ENCODE results near the gene SLC35G6. TPM values are rescaled to one million over a fixed set of nuclear protein-coding genes. Genes with fewer than 3 reads are reported as not detected.
"Not testable (repeated sequence)": the region's sequence is repeated elsewhere in the genome, so short reads cannot be mapped to it uniquely, and the experiment has no call there.

The SLC35G6 gene
- polyA plus RNA-seq, 3 donors = not detected

DNA sequence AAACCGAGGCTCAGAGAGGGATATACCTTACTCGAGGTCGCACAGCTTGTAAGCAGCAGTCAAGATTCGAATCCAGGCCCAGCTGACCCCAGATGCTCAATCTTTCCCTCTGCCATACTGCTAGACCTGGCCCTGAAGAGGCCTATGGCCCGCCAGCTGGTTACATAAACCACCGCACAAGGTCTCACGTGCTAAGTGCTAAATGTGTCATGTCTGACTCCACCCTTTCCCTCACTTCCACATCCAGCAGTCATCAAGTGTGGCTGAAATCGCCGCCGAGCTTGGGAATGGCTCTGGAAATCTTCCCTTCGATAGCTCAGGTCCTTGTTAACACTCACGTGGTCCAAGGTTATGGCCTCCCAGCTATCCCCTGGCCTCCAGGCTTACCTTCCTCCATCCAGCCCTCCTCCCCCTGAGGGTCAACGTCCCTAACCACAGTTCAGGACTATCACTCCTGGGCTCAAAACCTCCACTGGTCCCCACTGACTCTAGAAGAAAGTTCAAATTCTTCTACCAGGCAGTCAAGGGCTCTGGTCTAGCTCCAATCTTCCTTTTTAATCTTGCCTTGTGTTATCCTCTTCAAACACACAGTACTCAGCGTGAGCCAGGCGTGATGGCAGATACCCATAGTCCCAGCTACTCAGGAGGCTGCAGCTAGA lies 5.4 kb upstream of the SLC35G6 start:
- 53 to 58% (median 53%) methylated on average over 15 of the region's 15 CpGs for WGBS, 3 donors
- no peak overlapping the region for H3K27ac ChIP-seq (ENCODE audit: low read depth, low read length)

DNA sequence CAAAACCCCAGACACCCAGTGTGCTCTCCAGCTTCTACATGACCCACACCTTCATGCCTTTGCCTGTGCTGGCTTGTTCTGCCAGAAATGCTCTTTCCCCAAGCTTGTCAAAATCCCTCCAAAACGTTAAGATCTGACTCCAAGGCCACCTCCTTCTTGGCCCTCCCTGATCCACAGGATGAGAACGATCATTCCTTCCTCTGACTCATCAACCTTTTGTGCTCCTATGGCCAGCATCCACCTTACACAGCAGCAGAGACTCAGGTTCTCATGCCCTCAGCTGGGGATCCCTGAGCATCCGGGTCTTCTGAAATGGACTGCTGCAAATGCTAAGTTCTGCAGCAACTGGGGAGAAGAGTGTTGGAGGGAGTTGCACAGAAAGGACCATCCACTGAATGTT lies 4.8 kb upstream of the SLC35G6 start:
- H3K27ac ChIP-seq (ENCODE audit: low read depth, low read length) = no peak overlapping the region
- 27 to 39% (median 36%) methylated on average over 3 of the region's 3 CpGs for WGBS, 3 donors

DNA sequence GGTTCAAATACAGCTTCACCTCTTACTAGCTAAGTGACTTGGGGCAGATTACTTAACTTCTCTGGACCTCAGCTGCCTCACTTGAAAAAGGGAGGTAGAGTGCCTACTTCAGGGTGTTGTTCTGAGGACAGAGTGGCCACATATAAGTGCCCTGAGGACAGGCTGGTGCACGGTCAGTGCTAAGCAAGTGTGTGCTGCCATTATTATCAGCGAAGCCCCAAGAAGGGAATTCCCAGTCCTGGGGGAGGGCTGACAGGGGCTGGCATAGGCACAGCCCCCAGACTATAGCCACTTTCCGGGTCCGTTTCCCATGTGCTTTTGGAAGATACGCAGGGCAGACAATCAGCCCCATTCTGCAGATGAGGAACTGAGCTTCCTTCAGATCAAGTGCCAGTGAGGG lies 4.3 kb upstream of the SLC35G6 start:
- WGBS, 3 donors = 83 to 92% (median 87%) methylated on average over 5 of the region's 5 CpGs
- H3K27ac ChIP-seq (ENCODE audit: low read depth, low read length) = no peak overlapping the region

DNA sequence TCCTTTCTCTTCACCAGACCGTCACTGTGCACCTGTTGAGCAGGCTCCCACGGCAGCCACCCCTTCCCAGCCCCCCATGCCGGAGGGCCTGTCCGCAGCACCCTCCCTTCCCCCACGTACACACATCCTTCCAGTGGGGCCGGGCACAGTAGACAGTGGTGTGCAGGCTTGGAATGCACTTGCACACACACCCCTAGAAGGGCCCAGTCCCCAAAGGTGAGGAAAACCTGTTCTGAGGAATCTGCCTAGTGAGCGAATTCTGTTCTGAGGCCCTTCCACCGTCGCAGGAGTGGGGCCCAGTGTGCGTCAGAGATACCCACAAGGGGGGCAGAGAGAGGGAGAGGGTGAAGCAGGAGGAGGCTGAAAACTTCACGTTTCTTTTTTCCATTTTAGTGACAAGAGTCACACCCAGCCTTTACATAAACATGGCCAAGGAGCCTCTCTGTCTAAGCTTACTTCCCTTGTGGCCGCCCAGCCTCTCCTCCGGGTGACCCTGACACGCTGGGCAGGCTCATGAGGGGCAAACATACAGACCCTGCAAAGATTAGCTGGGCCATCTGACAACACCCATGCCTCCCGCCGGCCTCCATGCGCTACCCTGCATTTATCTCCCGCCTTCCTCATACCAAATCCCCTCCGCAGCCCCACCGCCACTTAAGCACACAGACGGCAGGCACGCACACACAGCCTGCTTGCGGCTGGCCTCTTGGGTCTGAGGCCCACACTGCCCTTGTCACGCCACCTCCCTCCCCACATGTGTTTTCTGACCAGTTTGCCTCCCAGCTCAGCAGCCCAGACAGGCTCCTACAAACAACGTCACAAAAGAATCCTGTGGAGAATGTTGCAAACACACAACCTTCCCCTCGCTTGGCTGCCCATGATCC lies 3.6 kb upstream of the SLC35G6 start:
- WGBS, 3 donors = 24 to 28% (median 26%) methylated on average over 25 to 26 of the region's 26 CpGs
- H3K27ac ChIP-seq (ENCODE audit: low read depth, low read length) = no peak overlapping the region

DNA sequence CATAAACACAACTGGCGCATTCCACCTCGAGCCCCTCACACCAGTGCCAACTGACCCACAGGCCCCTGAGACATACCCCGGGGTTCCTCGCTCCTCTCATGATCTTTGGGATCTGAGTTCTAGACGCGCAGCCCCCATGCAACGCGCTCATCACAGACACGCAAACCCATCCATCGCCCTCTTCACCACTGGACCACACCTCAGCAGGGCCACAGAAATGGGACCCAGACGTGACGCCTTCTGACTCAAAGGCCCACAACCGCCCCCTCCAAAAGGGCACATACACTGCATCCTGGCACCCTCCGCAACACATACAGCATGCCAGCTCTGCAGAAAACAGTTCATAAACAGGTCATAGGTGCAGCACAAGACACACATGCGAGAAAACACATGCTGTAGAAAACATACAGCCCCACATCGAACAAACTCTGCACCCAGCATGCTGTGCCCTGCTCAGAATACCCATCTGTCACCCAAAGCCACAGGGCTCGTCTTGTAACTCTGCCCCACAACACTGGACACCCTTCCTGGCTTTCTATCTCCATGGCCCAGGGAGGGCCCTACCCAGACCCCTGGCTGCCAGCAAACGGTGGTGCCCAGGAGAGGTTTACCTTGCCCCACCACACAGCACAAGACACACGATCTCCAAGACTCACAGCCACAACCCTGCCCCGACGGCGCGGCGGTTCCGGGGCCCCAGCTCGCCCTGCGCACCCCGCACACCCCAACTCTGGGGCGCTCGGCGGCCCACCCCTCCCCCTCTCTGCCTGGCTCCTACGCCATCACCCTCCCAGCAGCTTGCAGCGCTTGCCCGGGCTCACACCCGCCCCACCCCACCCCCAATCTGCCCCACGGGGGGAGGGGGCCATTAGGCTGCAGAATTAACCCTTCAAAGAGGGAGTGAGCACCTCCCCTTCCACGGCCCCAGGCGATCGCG lies 2.7 kb upstream of the SLC35G6 start:
- 15 to 23% (median 16%) methylated on average over 36 to 40 of the region's 40 CpGs for WGBS, 3 donors
- peak overlapping the region; percentile 11 for H3K27ac ChIP-seq (ENCODE audit: low read depth, low read length)

DNA sequence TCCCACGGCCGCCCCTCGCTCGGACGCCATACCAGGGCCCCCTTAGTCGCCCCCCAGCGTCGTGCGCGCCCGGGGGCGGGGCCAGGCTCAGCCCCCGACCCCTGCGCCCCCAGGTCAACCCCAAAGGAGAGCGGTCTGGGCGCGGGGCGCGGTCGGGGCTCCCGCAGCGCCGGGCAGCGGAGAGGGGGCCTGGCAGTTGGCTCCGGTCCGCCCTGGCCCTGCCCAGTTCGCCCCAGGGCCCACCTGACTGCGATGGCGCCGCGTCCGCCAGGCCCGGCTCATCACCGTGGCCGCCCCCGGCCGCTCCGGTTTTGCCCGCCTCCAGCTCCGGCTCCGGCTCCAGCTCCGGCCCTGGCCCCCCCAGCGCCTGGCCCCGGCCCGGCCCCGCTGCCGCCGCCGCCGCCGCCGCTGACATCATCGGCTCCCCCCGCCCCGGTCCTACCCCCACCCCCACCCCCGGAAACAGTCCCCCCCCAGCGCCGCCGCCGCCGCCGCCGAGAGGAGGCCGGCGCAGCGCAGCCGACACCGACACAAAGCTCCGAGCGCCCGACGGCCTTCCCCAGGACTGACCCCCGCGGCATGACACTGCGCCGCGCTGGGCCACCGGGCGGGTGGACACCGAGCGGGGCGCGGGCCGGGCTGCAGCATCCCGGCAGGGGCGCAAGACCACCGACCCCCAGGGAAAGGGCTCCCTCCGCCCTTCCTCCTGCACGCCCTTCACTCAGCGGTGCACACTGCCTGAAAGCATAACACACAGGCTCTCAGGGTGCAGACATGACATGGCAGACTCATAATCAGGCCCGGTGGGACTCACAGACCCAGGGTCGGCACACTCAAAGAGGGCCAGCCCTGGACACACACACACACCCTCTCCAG lies 1.8 kb upstream of the SLC35G6 start, which contains the start of gene ZBTB4:
ZBTB4 (minus strand) TSS at position 419 of the 876 bp plus-strand sequence. CDS start 12,830 bp downstream, outside the sequence.
- H3K27ac ChIP-seq (ENCODE audit: low read depth, low read length) = peak within 1 kb of the TSS; percentile 11
- WGBS, 3 donors = 0 to 1% (median 0%) methylated on average over 50 to 92 of the region's 92 CpGs

DNA sequence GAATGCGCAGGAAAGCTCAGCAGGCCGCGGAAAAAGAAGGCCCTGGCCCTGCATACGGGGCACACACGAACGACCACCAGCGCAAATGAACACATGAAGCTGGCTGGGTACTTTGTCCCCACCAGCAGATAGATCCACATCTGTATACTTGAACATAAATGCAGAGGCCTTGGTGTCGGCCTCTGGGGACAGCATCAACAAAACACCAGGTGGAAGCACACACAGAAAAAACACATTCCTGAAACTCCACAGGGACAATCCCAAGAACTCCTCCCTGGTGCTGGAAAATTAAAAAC lies 1.2 kb upstream of the SLC35G6 start:
- WGBS, 3 donors = 4 to 10% (median 9%) methylated on average over 8 of the region's 8 CpGs
- no peak overlapping the region for H3K27ac ChIP-seq (ENCODE audit: low read depth, low read length)

DNA sequence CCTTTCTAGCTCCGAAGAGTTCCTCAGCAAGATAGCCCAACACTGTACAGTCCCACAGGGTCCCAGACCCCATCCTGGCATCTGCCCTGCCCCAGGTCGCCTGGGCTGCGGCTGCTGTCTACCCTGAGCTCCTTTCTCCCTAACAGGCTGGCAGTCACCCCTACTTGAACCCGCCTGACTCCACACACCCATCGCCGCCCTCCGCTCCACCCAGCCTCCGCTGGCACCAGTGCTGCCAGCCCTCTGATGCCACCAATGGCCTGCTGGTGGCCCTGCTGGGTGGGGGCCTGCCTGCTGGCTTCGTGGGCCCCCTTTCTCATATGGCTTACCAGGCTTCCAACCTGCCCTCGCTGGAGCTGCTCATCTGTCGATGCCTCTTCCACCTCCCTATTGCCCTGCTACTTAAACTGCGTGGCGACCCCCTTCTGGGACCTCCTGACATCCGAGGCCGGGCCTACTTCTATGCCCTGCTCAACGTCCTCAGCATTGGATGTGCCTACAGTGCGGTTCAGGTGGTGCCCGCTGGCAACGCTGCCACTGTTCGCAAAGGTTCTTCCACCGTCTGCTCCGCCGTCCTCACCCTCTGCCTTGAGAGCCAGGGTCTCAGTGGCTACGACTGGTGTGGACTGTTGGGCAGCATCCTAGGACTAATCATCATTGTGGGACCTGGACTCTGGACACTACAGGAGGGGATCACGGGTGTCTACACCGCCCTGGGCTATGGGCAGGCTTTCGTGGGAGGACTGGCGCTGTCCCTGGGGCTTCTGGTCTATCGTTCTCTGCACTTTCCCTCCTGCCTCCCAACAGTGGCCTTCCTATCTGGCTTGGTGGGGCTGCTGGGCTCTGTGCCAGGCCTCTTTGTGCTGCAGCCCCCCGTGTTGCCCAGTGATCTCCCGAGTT lies 846 bp downstream of the SLC35G6 start:
- not testable (repeated sequence) for H3K27ac ChIP-seq (ENCODE audit: low read depth, low read length)
- WGBS, 3 donors = 82 to 84% (median 83%) methylated on average over 31 of the region's 31 CpGs

DNA sequence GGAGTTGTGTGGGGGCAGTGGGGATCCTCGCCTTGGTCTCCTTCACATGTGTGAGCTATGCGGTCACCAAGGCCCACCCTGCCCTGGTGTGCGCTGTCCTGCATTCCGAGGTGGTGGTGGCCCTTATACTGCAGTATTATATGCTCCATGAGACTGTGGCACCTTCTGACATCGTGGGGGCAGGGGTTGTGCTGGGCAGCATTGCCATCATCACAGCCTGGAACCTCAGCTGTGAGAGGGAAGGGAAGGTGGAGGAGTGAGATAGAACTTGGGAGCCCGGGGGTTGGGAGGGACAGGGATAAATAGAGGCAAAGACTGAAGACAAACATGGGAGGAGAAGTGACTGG lies 1.5 kb downstream of the SLC35G6 start:
- H3K27ac ChIP-seq (ENCODE audit: low read depth, low read length) = not testable (repeated sequence)
- 71 to 76% (median 75%) methylated on average over 6 of the region's 6 CpGs for WGBS, 3 donors

DNA sequence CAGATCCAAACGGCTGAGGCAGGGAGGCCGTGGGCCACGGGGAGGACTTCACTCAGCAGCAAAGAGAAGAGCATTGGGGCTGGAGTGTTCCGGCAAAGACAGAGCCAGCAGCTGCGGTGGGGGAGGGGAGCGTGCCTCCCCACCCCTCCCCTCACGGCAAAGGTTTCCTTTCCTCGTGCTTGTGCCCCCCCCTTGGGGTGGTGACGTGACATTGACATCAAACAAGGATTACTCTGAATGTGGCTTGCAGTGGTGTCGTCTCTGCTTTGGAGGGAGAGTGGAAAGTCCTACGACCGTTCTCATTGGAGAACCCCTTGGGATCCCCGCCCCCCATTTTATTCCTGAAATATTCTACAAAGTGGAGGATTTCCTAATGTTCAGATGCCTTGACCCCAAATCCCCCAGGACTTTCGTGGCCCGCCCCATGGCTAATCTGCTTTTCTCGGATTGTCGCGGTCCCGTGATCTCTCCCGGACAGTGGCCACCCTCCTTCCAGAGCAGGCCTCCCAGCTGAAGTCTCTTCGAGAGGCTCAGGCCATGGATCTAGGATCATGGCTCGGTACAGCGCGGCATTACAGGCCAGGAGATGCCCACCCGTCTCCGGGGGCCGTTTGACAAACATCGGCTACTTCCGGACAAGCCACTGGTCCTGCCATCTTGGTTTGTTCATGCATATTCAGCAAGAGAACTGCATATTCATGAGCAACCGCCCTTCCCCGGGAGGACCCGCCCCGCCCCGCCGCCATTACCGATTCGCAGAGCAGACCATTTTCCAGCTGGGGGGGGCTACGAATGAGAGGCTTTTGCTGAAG lies 2.2 kb downstream of the SLC35G6 start:
- 0 to 1% (median 1%) methylated on average over 38 of the region's 38 CpGs for WGBS, 3 donors
- H3K27ac ChIP-seq (ENCODE audit: low read depth, low read length) = peak overlapping the region; percentile 99

DNA sequence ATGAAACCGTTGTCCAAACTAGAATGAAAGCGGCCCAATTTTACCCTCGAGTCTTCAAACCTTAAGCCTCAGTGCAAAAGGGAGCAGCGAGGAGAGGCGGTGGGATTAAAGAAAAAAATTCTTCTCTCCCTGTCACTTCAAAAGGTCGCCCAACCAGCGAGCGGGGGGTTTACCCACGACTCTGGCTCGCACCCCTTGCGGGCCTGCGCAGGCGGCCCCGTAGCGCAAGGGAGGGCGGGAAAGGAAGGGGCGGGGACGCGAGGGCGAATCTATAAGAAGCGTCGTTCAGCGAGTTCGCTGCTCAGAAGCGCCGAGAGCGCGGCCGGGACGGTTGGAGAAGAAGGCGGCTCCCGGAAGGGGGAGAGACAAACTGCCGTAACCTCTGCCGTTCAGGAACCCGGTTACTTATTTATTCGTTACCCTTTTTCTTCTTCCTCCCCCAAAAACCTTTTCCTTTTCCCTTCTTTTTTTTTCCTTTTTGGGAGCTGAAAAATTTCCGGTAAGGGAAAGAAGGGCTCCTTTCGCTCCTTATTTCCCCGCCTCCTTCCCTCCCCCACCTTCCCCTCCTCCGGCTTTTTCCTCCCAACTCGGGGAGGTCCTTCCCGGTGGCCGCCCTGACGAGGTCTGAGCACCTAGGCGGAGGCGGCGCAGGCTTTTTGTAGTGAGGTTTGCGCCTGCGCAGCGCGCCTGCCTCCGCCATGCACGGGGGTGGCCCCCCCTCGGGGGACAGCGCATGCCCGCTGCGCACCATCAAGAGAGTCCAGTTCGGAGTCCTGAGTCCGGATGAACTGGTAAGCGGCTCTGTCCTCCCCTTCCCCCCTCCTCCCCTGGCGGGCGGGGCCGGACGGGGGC lies 3.0 kb downstream of the SLC35G6 start, which contains the start of gene POLR2A:
POLR2A (plus strand) TSS at position 300 of the 852 bp plus-strand sequence.
- 0 to 1% (median 1%) methylated on average over 47 to 63 of the region's 64 CpGs for WGBS, 3 donors
- H3K27ac ChIP-seq (ENCODE audit: low read depth, low read length) = peak within 1 kb of the TSS; percentile 99

DNA sequence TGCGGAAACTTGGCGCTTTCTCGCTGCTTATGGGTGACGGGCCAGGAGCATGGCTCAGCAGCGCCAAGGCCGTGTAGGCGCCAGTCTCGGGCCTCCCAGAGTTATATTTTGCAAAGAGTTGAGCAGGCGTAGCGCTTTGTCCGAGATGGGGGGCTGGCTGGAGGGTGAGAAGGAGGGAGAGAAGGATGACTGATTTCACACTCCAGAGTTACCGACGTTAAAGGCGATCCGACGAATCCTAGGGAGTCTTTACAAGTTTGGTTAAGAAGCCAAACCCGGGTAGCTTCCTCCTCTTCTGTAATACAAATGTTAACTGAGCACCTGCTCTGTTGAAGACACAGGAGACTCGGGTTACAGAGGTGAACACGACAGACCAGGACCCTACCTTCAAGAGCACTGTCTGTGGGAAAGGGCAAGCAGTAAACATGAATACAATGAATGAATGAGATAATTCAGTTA lies 3.7 kb downstream of the SLC35G6 start:
- H3K27ac ChIP-seq (ENCODE audit: low read depth, low read length) = no peak overlapping the region
- 0 to 1% (median 0%) methylated on average over 19 of the region's 19 CpGs for WGBS, 3 donors

DNA sequence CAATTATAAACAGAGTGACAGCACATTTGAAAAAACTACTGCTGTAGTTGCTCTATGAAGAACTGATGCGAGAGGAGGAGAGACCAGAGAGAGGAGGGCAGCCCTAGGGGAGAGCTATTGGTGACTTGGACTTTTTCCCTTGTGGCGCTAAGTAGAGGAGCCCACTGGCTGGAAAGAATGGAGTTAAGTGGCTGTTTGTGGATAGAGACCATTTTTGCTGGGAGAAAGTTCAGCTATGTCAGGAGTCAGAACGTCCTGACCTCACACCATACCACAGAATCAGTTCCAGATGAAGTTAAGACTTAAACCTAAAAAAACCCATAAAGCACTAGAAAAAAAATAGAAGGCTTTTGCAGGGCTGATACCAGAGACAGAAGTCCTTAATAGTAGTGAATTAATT lies 4.9 kb downstream of the SLC35G6 start:
- 31 to 47% (median 46%) methylated on average over 3 of the region's 3 CpGs for WGBS, 3 donors
- H3K27ac ChIP-seq (ENCODE audit: low read depth, low read length) = no peak overlapping the region

DNA sequence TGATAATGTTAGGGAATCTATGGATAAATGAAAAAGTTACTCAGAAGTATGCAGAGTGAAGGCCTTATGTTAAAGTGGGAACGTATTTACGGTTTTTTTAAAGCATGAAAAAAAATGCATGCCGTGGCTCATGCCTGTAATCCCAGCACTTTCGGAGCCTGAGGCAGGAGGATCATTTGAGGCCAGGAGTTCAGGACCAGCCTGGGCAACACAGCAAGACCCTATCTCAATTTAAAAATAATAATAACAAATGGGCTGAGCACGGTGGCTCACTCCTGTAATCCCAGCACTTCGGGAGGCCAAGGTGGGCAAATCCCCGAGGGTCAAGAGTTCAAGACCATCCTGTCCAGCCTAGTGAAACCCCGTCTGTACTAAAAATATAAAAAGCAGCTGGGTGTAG lies 8.9 kb downstream of the SLC35G6 start:
- H3K27ac ChIP-seq (ENCODE audit: low read depth, low read length) = no peak overlapping the region
- 74 to 78% (median 77%) methylated on average over 8 of the region's 8 CpGs for WGBS, 3 donors

DNA sequence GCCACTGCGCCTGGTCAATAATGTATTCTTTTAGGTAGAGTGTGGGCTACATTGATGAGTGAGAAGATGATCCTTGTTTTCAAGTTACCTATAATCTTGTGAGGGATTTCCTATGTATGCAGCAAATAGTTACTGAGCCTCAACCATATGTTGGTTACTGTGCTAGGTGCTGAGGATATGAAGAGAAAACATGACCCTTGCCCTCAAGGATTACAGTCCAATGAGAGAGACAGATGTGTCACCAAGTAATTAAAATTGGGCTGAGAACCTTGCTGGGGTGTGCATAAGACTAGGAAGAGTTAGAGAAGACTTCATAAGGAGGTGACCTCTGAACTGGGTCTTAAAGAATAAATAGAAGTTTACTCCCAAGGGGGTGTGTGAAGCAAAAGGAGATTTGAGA lies 10.3 kb downstream of the SLC35G6 start:
- 97 to 100% (median 98%) methylated on average over 1 of the region's 1 CpG for WGBS, 3 donors
- H3K27ac ChIP-seq (ENCODE audit: low read depth, low read length) = no peak overlapping the region
